Right hindlimb (tissue), 1 donor: ENCODE results near the gene TPI1.
"Not testable (repeated sequence)": the region's sequence is repeated elsewhere in the genome, so short reads cannot be mapped to it uniquely, and the experiment has no call there.

Experiments
- DNase-seq: peaks from one replicate; pipeline ENCODE4 v3.0.0-alpha.2; 2018

Gene TPI1

GRCh38 chr12:6869049-6870021 lies 2.0 kb downstream of the TPI1 start:
- DNase-seq: peak; percentile 83

- DNase-seq: not testable (repeated sequence)
Measured at GRCh38 chr12:6870304-6870703, 3.0 kb downstream of the TPI1 start.

- no peak for DNase-seq
Measured at GRCh38 chr12:6871052-6871957, 4.0 kb downstream of the TPI1 start.

- peak; percentile 91 for DNase-seq
Measured at GRCh38 chr12:6872073-6873048, 5.0 kb downstream of the TPI1 start.

- peak; percentile 98 for DNase-seq
Measured at GRCh38 chr12:6873094-6874014, 6.0 kb downstream of the TPI1 start, which contains the start of gene SPSB2. TSS of gene SPSB2 (minus strand) at chr12:6873303. CDS start at chr12:6872901, 402 bp downstream.

- DNase-seq: not testable (repeated sequence)
Measured at GRCh38 chr12:6874015-6874368, 6.7 kb downstream of the TPI1 start.

- DNase-seq: not testable (repeated sequence)
Measured at GRCh38 chr12:6879824-6880223, 12.5 kb downstream of the TPI1 start.

- DNase-seq: no peak
Measured at GRCh38 chr12:6883252-6883651, 15.9 kb downstream of the TPI1 start.

- DNase-seq: no peak
Measured at GRCh38 chr12:6883683-6884082, 16.4 kb downstream of the TPI1 start.

- DNase-seq: no peak
Measured at GRCh38 chr12:6884539-6884938, 17.2 kb downstream of the TPI1 start.

GRCh38 chr12:6886206-6886999 lies 19.1 kb downstream of the TPI1 start:
- DNase-seq: not testable (repeated sequence)

GRCh38 chr12:6887460-6887859 lies 20.1 kb downstream of the TPI1 start:
- no peak for DNase-seq

GRCh38 chr12:6888360-6888759 lies 21.0 kb downstream of the TPI1 start:
- no peak for DNase-seq

- not testable (repeated sequence) for DNase-seq
Measured at GRCh38 chr12:6888794-6889193, 21.5 kb downstream of the TPI1 start.

GRCh38 chr12:6889775-6890573 lies 22.6 kb downstream of the TPI1 start:
- DNase-seq: not testable (repeated sequence)

- peak; percentile 99 for DNase-seq
Measured at GRCh38 chr12:6890789-6891645, 23.7 kb downstream of the TPI1 start.

- DNase-seq: no peak
Measured at GRCh38 chr12:6891646-6892001, 24.3 kb downstream of the TPI1 start.

- DNase-seq: not testable (repeated sequence)
Measured at GRCh38 chr12:6892683-6893082, 25.4 kb downstream of the TPI1 start.
